SK-N-MC (cell line): ENCODE results near the gene ZBTB9.

Source experiments
- EZH2 ChIP-seq: fragments of 200-600 bp; sonication (generic); IDR thresholded peaks from one replicate; pipeline ENCODE4 v1.6.1; 2017; ENCODE audit warnings: antibody characterized with exemption
- FOXP2 ChIP-seq: optimal IDR thresholded peaks from 2 replicates; pipeline ENCODE3; 2011; ENCODE audit warnings: mild to moderate bottlenecking, moderate library complexity; ENCODE audit not compliant: insufficient read depth; ENCODE audit errors: extremely low read length, control extremely low read depth
- POLR2AphosphoS5 ChIP-seq: IDR thresholded peaks from 2 replicates; pipeline ENCODE4 v1.6.1; 2012; ENCODE audit warnings: mild to moderate bottlenecking, low read depth, low read length, borderline replicate concordance

DNA sequence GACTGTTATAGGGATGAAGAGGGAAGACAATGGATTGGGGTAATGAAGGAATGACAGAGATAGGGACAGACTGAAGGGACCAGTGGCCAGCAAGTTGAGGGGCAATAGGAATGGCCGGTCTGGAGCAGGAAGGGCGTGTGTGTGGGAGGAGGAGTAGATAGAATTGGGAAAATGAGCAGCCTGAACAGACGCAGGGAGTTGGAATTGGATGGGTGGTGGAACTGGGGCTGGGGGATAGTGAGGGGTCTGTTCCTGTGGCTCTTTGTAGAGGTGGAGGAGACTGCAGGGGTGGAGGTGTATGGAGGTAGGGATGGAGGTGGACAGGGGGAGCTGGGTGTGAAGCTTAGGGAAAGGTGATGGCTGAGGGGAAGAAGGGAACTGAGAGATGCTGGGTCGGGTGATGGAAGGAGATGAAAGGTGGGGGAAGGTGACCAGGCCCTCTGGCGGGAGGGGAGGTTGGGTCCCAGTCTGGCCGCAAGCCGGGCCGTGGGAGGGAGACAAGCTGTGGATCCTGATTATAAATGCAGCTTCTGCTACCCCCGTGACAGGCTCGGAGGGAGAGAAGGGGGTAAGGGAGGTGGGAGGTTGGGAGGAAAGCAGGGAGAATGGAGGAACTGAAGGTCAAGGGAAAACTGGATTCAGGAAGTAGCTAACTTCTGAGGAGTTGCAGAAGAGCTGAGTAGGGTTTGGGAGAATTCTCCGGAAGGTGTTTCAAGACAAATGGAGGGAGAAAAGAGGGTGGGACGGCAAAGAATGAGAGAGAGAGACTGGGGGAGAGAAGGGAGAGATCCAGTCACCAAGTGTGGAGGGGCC, 29.3 kb upstream of the ZBTB9 start:
- TF ChIP-seq POLR2AphosphoS5 = peak; percentile 82; the same call in 1 of the 2 replicates
- no peak for TF ChIP-seq EZH2
- no peak for TF ChIP-seq FOXP2
